Mesothelial cell of epicardium (in vitro differentiated cells): ENCODE results near the gene CTU1. TPM values are rescaled to one million over a fixed set of nuclear protein-coding genes. Genes with fewer than 3 reads are reported as not detected.
"Not testable (repeated sequence)": the region's sequence is repeated elsewhere in the genome, so short reads cannot be mapped to it uniquely, and the experiment has no call there.

Source experiments
- DNase-seq, 2 experiments: peaks; one replicate each; pipeline ENCODE4 v3.0.0; 2021; ENCODE audit warnings: low spot score in 2 of 2; ENCODE audit not compliant: unreplicated experiment in 2 of 2
- H3K27ac Mint-ChIP-seq: 2 replicates; pipeline ENCODE4 v1.8.0; 2021; ENCODE audit warnings: mixed read lengths
- H3K27me3 Mint-ChIP-seq: 2 replicates; pipeline ENCODE4 v1.8.0; 2021; ENCODE audit warnings: low read depth, mixed read lengths
- H3K36me3 Mint-ChIP-seq: 2 replicates; pipeline ENCODE4 v1.8.0; 2021; ENCODE audit warnings: mixed read lengths
- H3K4me1 Mint-ChIP-seq: 2 replicates; pipeline ENCODE4 v1.8.0; 2021; ENCODE audit warnings: mixed read lengths
- H3K4me3 Mint-ChIP-seq: 2 replicates; pipeline ENCODE4 v1.8.0; 2021; ENCODE audit warnings: mild to moderate bottlenecking, moderate library complexity, mixed read lengths
- H3K9me3 Mint-ChIP-seq: 2 replicates; pipeline ENCODE4 v1.8.0; 2021; ENCODE audit warnings: mixed read lengths
- CTCF ChIP-seq: fragments of 200-600 bp; sonication (generic); IDR thresholded peaks from one replicate; pipeline ENCODE4 v1.5.0; 2021; ENCODE audit warnings: antibody characterized with exemption; ENCODE audit not compliant: unreplicated experiment
- total RNA-seq: library from RNA; stranded (reverse); gene quantifications from 3 replicates; pipeline ENCODE4 v1.2.1, GENCODE V29; 2021

CTU1 gene
- total RNA-seq, 1 donor from 2014 or later: 7.7 TPM

DNA sequence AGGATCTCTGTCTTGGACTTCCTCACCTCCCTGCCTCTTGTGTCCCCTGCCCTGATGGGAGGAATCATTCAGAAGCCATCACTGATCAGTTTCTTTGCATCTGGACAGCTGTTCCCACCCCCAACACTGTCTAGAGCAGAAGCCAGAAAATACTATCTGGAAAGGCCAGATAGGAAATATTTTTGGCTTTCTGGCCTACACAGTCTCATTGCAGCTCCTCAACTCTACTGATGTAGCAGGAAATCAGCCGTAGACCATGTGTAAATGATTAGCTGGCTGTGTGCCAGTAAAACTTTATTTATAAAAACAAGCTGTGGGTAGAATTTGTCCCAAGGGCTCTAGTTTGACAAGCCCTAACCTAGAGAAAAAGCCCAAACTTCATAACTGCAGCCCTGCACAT, 39.5 kb upstream of the CTU1 start:
- Mint-ChIP-seq H3K36me3 (no peaks in the 10 kb centered on the region), H3K27ac (peak overlapping the region; percentile 8), H3K27me3 (peaks cover 12% of the 10 kb centered on the region), H3K4me3 (no peak overlapping the region), H3K4me1 (no peaks in the 10 kb centered on the region), H3K9me3 (peaks cover 18% of the 10 kb centered on the region)
- peak in 1 of 2 experiments; percentile 11 for DNase-seq
- no peak for TF ChIP-seq CTCF

DNA sequence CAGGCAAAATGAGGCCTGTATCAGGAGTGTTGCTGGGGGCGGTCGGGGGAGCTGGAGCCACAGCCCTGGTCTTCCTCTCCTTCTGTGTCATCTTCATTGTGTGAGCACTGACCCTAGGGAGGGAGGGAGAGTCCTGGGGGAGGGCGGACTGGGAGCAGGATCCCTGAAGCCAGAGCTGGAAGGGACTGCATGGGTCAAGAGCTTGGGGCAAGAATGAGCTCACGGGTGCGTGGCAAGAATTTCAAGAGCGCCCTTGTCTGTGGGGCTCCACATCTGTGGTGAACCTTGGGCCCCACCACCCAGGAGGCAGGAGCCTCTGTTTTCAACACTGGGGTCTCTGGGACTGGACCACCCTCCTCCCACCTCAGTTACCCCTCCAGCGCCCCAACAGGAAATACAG, 38.5 kb upstream of the CTU1 start:
- H3K27ac Mint-ChIP-seq: no peak overlapping the region
- DNase-seq: peak in 1 of 2 experiments; percentile 33

GRCh38 chr19:51145916-51146493, 37.8 kb upstream of the CTU1 start:
- Mint-ChIP-seq H3K4me1 (no peaks in the 10 kb centered on the region), H3K27me3 (peaks cover 15% of the 10 kb centered on the region), H3K27ac (no peak overlapping the region), H3K36me3 (no peaks in the 10 kb centered on the region), H3K9me3 (peaks cover 15% of the 10 kb centered on the region), H3K4me3 (no peak overlapping the region)
- TF ChIP-seq CTCF: no peak
- peak in 1 of 2 experiments; percentile 30 for DNase-seq

More for the DNA sequence above, 38.5 kb upstream of the CTU1 start:
- no peak overlapping the region for H3K4me3 Mint-ChIP-seq
- H3K36me3 Mint-ChIP-seq: no peaks in the 10 kb centered on the region
- H3K4me1 Mint-ChIP-seq: no peaks in the 10 kb centered on the region
- peaks cover 18% of the 10 kb centered on the region for H3K9me3 Mint-ChIP-seq
- no peak for TF ChIP-seq CTCF
- peaks cover 13% of the 10 kb centered on the region for H3K27me3 Mint-ChIP-seq

DNA sequence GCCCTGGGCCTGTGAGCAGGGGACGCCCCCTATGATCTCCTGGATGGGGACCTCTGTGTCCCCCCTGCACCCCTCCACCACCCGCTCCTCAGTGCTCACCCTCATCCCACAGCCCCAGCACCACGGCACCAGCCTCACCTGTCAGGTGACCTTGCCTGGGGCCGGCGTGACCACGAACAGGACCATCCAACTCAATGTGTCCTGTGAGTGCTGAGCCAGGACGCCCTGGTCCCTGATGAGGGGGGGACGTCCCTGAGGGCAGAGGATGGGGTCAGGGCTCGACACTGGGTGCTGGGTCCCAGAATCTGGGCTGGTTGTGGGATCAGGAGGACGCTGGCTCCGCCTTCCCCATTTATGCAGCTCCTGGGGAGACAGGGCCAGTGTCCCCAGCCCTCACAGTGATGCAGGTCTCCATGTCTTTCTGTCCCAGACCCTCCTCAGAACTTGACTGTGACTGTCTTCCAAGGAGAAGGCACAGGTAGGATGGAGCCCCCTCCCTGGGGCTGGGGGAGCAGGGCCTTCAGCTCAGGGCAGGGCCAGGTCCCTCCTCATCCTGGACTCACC, 36.4 kb upstream of the CTU1 start:
- Mint-ChIP-seq H3K36me3 (no peaks in the 10 kb centered on the region), H3K27ac (no peak overlapping the region), H3K4me3 (no peak overlapping the region), H3K9me3 (peaks cover 4% of the 10 kb centered on the region), H3K4me1 (no peaks in the 10 kb centered on the region), H3K27me3 (peaks cover 24% of the 10 kb centered on the region)
- TF ChIP-seq CTCF: no peak
- DNase-seq: no peak

DNA sequence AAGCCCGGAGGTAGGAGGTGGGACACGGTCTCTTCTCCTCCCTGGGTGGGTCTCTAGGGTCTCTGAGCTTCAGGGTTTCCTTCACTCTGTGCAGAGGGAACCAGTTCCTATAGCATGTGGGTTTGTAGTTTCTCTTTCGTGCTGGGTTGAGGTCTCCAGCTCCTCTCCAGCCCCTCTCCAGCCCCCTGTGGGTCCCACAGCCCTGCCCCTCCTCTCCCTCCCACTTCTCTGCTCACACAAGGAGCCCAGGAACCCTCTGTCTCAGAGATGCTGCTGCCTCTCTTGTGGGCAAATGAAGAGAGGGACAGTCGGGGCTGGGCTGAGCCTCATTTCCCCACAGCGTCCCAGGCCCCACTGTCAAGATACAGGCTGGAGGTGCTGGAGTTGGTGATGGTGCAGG, 35.3 kb upstream of the CTU1 start:
- H3K27me3 Mint-ChIP-seq: peaks cover 33% of the 10 kb centered on the region
- H3K4me3 Mint-ChIP-seq: no peak overlapping the region
- no peaks in the 10 kb centered on the region for H3K9me3 Mint-ChIP-seq
- TF ChIP-seq CTCF: no peak
- H3K36me3 Mint-ChIP-seq: no peaks in the 10 kb centered on the region
- DNase-seq: no peak
- no peak overlapping the region for H3K27ac Mint-ChIP-seq
- H3K4me1 Mint-ChIP-seq: no peaks in the 10 kb centered on the region

GRCh38 chr19:51142809-51143475, 34.7 kb upstream of the CTU1 start:
- not testable (repeated sequence) for H3K9me3 Mint-ChIP-seq
- peak in 1 of 2 experiments; percentile 11 for DNase-seq
- H3K27me3 Mint-ChIP-seq: peaks cover 33% of the 10 kb centered on the region

More at GRCh38 chr19:51142809-51143475, 34.7 kb upstream of the CTU1 start:
- H3K4me1 Mint-ChIP-seq, H3K27ac Mint-ChIP-seq, H3K36me3 Mint-ChIP-seq, H3K4me3 Mint-ChIP-seq: not testable (repeated sequence)
